ENCODE measurements around the gene APOC1.

- TF ChIP-seq POLR2A (IDR thresholded peaks at IDR 0.05): no peak
- TF ChIP-seq CTCF (IDR thresholded peaks at IDR 0.05): no peak
Observed at GRCh38 chr19:44900328-44901244, 13.8 kb upstream of the APOC1 start.

Data from uterus (tissue), 2 donors.